MM.1S (cell line): ENCODE results near the gene CFAP65.

Experiments used
- CTCF ChIP-seq: fragments of 300-600 bp; sonication (generic); IDR thresholded peaks from 2 replicates; pipeline ENCODE4 v1.5.1; 2016; ENCODE audit warnings: antibody characterized with exemption, low read length, mixed read lengths
- EZH2 ChIP-seq: fragments of 300-600 bp; sonication (generic); optimal IDR thresholded peaks from 2 replicates; pipeline ENCODE3; 2017; ENCODE audit warnings: low read depth, mild to moderate bottlenecking, antibody characterized with exemption, low read length, mixed read lengths

- TF ChIP-seq CTCF (no peak), EZH2 (no peak)
Observed at GRCh38 chr2:218975060-218975777, 66.1 kb downstream of the CFAP65 start.
